Kidney glomerular epithelial cell (primary cell): ENCODE results near the gene PDCD10.

Source experiments
- DNase-seq: peaks from one replicate; lab custom pipeline; 2025; lab: John Stamatoyannopoulos, UW

PDCD10 gene

GRCh38 chr3:167679526-167679925 is 55.2 kb downstream of the PDCD10 start:
- DNase-seq: no peak

- DNase-seq: no peak
Measured at GRCh38 chr3:167675848-167676247, 58.8 kb downstream of the PDCD10 start.

- DNase-seq: no peak
Measured at GRCh38 chr3:167673221-167673620, 61.5 kb downstream of the PDCD10 start.

GRCh38 chr3:167671878-167672427 is 62.7 kb downstream of the PDCD10 start:
- DNase-seq: no peak

GRCh38 chr3:167669699-167670098 is 65.0 kb downstream of the PDCD10 start:
- no peak for DNase-seq

GRCh38 chr3:167668651-167669050 is 66.0 kb downstream of the PDCD10 start:
- DNase-seq: no peak

- DNase-seq: no peak
Measured at GRCh38 chr3:167666563-167666962, 68.1 kb downstream of the PDCD10 start.

GRCh38 chr3:167662919-167663400 is 71.7 kb downstream of the PDCD10 start:
- no peak for DNase-seq

GRCh38 chr3:167657684-167658225 is 76.9 kb downstream of the PDCD10 start:
- no peak for DNase-seq

GRCh38 chr3:167656821-167657220 is 77.9 kb downstream of the PDCD10 start:
- DNase-seq: no peak

GRCh38 chr3:167653760-167654159 is 80.9 kb downstream of the PDCD10 start, which contains the start of gene WDR49:
Gene WDR49, minus strand, starts transcription at chr3:167653942. Its CDS starts 517 bp downstream, at chr3:167653425.
- DNase-seq: no peak

GRCh38 chr3:167653155-167653554 is 81.5 kb downstream of the PDCD10 start:
- no peak for DNase-seq

GRCh38 chr3:167651826-167652225 is 82.9 kb downstream of the PDCD10 start:
- DNase-seq: no peak

- no peak for DNase-seq
Measured at GRCh38 chr3:167650459-167650858, 84.2 kb downstream of the PDCD10 start.

GRCh38 chr3:167649746-167650145 is 84.9 kb downstream of the PDCD10 start:
- no peak for DNase-seq

GRCh38 chr3:167644611-167645010 is 90.1 kb downstream of the PDCD10 start:
- no peak for DNase-seq
